NCI-H2029 (cell line): Measurements from ENCODE around the gene UHRF1.
"Not testable (repeated sequence)": the region's sequence is repeated elsewhere in the genome, so short reads cannot be mapped to it uniquely, and the experiment has no call there.

Experiments
- DNase-seq: peaks from one replicate; lab custom pipeline; 2025; lab: John Stamatoyannopoulos, UW

The UHRF1 gene

GRCh38 chr19:4900879-4901278, 8.4 kb upstream of the UHRF1 start:
- DNase-seq, result not testable (repeated sequence)

- no peak for DNase-seq
Measured at GRCh38 chr19:4902796-4903195, 6.5 kb upstream of the UHRF1 start, which contains the start of gene ARRDC5. Gene ARRDC5, minus strand, starts transcription at chr19:4902896. Its CDS starts 71 bp downstream, at chr19:4902825.

GRCh38 chr19:4904481-4904880, 4.8 kb upstream of the UHRF1 start:
- no peak for DNase-seq

GRCh38 chr19:4906963-4907362, 2.3 kb upstream of the UHRF1 start:
- no peak for DNase-seq

- DNase-seq, result no peak
Measured at GRCh38 chr19:4908360-4908759, 941 bp upstream of the UHRF1 start.

- no peak for DNase-seq
Measured at GRCh38 chr19:4908781-4909155, 533 bp upstream of the UHRF1 start.

- peak; percentile 89 for DNase-seq
Measured at GRCh38 chr19:4909897-4910593, 744 bp downstream of the UHRF1 start.

- peak; percentile 23 for DNase-seq
Measured at GRCh38 chr19:4910594-4911281, 1.4 kb downstream of the UHRF1 start.

- DNase-seq, result no peak
Measured at GRCh38 chr19:4911314-4911713, 2.0 kb downstream of the UHRF1 start.

GRCh38 chr19:4911786-4912672, 2.7 kb downstream of the UHRF1 start:
- DNase-seq, result no peak

GRCh38 chr19:4913996-4914735, 4.9 kb downstream of the UHRF1 start:
- no peak for DNase-seq

GRCh38 chr19:4914736-4915501, 5.6 kb downstream of the UHRF1 start:
- no peak for DNase-seq

- no peak for DNase-seq
Measured at GRCh38 chr19:4916292-4917082, 7.2 kb downstream of the UHRF1 start.

- DNase-seq, result no peak
Measured at GRCh38 chr19:4922530-4923275, 13.4 kb downstream of the UHRF1 start.

GRCh38 chr19:4923276-4923747, 14.0 kb downstream of the UHRF1 start:
- no peak for DNase-seq

- DNase-seq, result no peak
Measured at GRCh38 chr19:4929186-4929585, 19.9 kb downstream of the UHRF1 start.

GRCh38 chr19:4930664-4931063, 21.4 kb downstream of the UHRF1 start:
- no peak for DNase-seq

GRCh38 chr19:4932711-4933110, 23.4 kb downstream of the UHRF1 start:
- DNase-seq, result no peak

GRCh38 chr19:4933528-4933927, 24.2 kb downstream of the UHRF1 start:
- no peak for DNase-seq
